HepG2 (cell line): ENCODE data around the gene BAMBI. TPM values are rescaled to one million over a fixed set of nuclear protein-coding genes. Genes with fewer than 3 reads are reported as not detected.

Experiments used
- AKAP8 ChIP-seq: sonication (generic); formaldehyde crosslinking; IDR thresholded peaks from 2 replicates; pipeline ENCODE4 v1.5.1; 2020; ENCODE audit warnings: mild to moderate bottlenecking, missing genetic modification reagents
- ARHGAP35 ChIP-seq: sonication (generic); formaldehyde crosslinking; IDR thresholded peaks from 2 replicates; pipeline ENCODE4 v1.9.0; 2022; ENCODE audit warnings: mild to moderate bottlenecking, inconsistent platforms, moderate library complexity, missing genetic modification reagents, borderline replicate concordance
- KMT2B ChIP-seq: IDR thresholded peaks from 2 replicates; pipeline ENCODE4 v1.6.1; 2016; ENCODE audit warnings: missing genetic modification reagents, missing compliant biosample characterization
- MBNL3 ChIP-seq: fragments of 250-450 bp; sonication (Bioruptor Pico); conservative IDR thresholded peaks from 2 replicates; pipeline ENCODE4 v1.8.0; 2022; ENCODE audit warnings: mild to moderate bottlenecking, inconsistent platforms
- PTBP1 ChIP-seq: fragments of 200-400 bp; formaldehyde crosslinking; IDR thresholded peaks from 2 replicates; pipeline ENCODE4 v1.6.1; 2018; ENCODE audit warnings: low read length, low read depth; ENCODE audit not compliant: poor library complexity, severe bottlenecking
- SAFB2 ChIP-seq: sonication (generic); formaldehyde crosslinking; IDR thresholded peaks from 2 replicates; pipeline ENCODE4 v1.5.1; 2020; ENCODE audit warnings: missing genetic modification reagents, low read depth, mild to moderate bottlenecking, borderline replicate concordance
- SRY ChIP-seq: sonication (generic); formaldehyde crosslinking; IDR thresholded peaks from 2 replicates; pipeline ENCODE4 v1.8.0; 2022; ENCODE audit warnings: mild to moderate bottlenecking, missing genetic modification reagents
- ZBTB20 ChIP-seq: sonication (generic); formaldehyde crosslinking; IDR thresholded peaks from 2 replicates; pipeline ENCODE4 v1.8.1; 2023; ENCODE audit warnings: missing genetic modification reagents, low read depth, mild to moderate bottlenecking, borderline replicate concordance
- ZFP41 ChIP-seq: sonication (generic); formaldehyde crosslinking; IDR thresholded peaks from 2 replicates; pipeline ENCODE4 v1.4.0; 2020; ENCODE audit warnings: mild to moderate bottlenecking, missing genetic modification reagents, borderline replicate concordance
- ZNF12 ChIP-seq: sonication (generic); formaldehyde crosslinking; IDR thresholded peaks from 2 replicates; pipeline ENCODE4 v1.5.0; 2020; ENCODE audit warnings: missing genetic modification reagents
- ZNF232 ChIP-seq: sonication (generic); formaldehyde crosslinking; IDR thresholded peaks from 2 replicates; pipeline ENCODE4 v1.4.0; 2020; ENCODE audit warnings: missing genetic modification reagents, borderline replicate concordance
- ZNF234 ChIP-seq: sonication (generic); formaldehyde crosslinking; conservative IDR thresholded peaks from 2 replicates; pipeline ENCODE4 v1.5.1; 2020; ENCODE audit warnings: mild to moderate bottlenecking, missing genetic modification reagents
- ZNF34 ChIP-seq: sonication (generic); formaldehyde crosslinking; IDR thresholded peaks from 2 replicates; pipeline ENCODE4 v1.4.0; 2020; ENCODE audit warnings: mild to moderate bottlenecking, missing genetic modification reagents, borderline replicate concordance
- ZNF510 ChIP-seq: sonication (generic); formaldehyde crosslinking; IDR thresholded peaks from 2 replicates; pipeline ENCODE4 v1.4.0; 2020; ENCODE audit warnings: low read depth, mild to moderate bottlenecking, missing genetic modification reagents
- ZNF569 ChIP-seq: sonication (generic); formaldehyde crosslinking; IDR thresholded peaks from 2 replicates; pipeline ENCODE4 v1.5.0; 2020; ENCODE audit warnings: mild to moderate bottlenecking, missing genetic modification reagents, moderate library complexity, borderline replicate concordance
- polyA plus RNA-seq, 8 experiments: library from polyadenylated mRNA; depleted of rRNA in 3 of 8; stranded (reverse) in 7 of 8; unstranded in 1 of 8; fragments of >200 nt; fragmentation: Illumina TruSeq in 4 of 8; extraction: Trizol in 4 of 8; gene quantifications; 2 replicates each; pipeline versions ENCODE4 v1.2.1 to v1.2.3, GENCODE V29; 2011 to 2016; ENCODE audit warnings: low read depth in 4 of 8, missing spikeins in 1 of 8, mixed read lengths in 1 of 8; ENCODE audit not compliant: insufficient read depth in 1 of 8
- total RNA-seq, 5 experiments: library from RNA; depleted of rRNA; stranded (reverse); fragments of >200 nt; fragmentation: Illumina TruSeq; extraction: Trizol; gene quantifications; 2 replicates each; pipeline ENCODE4 v1.2.3, GENCODE V29; 2016; ENCODE audit warnings: low read depth in 1 of 5
- TF ChIP-seq, protein P1 (sequence below): sonication (generic); formaldehyde crosslinking; IDR thresholded peaks from 2 replicates; pipeline ENCODE4 v1.4.0; 2020; ENCODE audit warnings: missing genetic modification reagents
- TF ChIP-seq, protein P2 (sequence below): sonication (generic); formaldehyde crosslinking; IDR thresholded peaks from 2 replicates; pipeline ENCODE4 v1.4.0; 2020; ENCODE audit warnings: missing genetic modification reagents, borderline replicate concordance
- TF ChIP-seq, protein P3 (sequence below): sonication (generic); formaldehyde crosslinking; IDR thresholded peaks from 2 replicates; pipeline ENCODE4 v1.4.0; 2020; ENCODE audit warnings: mild to moderate bottlenecking, missing genetic modification reagents
- TF ChIP-seq, protein P4 (sequence below): sonication (generic); formaldehyde crosslinking; IDR thresholded peaks from 2 replicates; pipeline ENCODE4 v1.4.0; 2020; ENCODE audit warnings: mild to moderate bottlenecking, missing genetic modification reagents, borderline replicate concordance

Gene BAMBI
- total and polyA plus RNA-seq, 2 of the 13 experiments (the other 11 are each of a cell fraction or from before 2014, with no cell fraction given), result 12.0 to 23.6 TPM

DNA sequence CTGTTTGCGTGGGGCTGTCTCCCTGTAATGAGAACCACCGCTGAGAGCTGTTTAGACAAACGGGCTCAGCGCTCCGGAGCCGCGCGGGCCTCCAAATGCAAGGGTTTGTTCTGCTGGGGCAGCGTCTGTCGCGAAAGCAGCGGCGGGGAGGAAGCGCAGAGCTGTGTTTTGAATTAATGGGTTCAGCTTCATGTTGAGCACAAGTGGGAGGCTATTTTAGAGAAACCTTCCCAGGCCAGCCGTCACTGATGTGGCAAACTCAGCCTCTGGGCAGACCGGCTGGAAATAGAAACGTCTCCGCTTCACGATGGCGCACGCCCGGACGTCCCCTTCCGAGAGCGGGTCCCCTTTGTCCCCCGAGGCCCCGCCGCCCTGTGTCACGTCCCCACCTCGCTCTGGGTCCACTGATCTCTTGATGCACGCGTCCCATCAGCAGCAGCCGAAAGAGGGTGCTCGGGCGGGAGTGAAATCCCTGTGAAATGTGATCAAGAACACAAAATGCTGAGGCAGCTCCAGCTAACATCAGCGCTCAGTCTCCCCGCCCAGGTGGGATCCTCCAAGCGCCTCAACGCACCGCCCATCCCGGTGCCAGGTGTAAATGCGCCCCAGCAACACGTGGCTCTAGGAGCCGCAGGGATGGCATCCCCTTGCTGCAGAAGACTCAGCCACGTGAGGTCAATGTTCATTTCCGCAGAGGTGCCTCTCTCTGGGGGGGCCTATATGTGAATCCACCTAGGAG, 44.9 kb downstream of the BAMBI start (continued):
- TF ChIP-seq, protein P1, sequence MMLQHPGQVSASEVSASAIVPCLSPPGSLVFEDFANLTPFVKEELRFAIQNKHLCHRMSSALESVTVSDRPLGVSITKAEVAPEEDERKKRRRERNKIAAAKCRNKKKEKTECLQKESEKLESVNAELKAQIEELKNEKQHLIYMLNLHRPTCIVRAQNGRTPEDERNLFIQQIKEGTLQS (CRISPR knock-in tag), result no peak
- no peak for TF ChIP-seq SAFB2 (CRISPR knock-in tag)
- TF ChIP-seq ZFP41, result 0 out of 2 replicates have a peak, but pooled peaks have one; percentile 59
- TF ChIP-seq KMT2B, result no peak
- TF ChIP-seq, protein P2, sequence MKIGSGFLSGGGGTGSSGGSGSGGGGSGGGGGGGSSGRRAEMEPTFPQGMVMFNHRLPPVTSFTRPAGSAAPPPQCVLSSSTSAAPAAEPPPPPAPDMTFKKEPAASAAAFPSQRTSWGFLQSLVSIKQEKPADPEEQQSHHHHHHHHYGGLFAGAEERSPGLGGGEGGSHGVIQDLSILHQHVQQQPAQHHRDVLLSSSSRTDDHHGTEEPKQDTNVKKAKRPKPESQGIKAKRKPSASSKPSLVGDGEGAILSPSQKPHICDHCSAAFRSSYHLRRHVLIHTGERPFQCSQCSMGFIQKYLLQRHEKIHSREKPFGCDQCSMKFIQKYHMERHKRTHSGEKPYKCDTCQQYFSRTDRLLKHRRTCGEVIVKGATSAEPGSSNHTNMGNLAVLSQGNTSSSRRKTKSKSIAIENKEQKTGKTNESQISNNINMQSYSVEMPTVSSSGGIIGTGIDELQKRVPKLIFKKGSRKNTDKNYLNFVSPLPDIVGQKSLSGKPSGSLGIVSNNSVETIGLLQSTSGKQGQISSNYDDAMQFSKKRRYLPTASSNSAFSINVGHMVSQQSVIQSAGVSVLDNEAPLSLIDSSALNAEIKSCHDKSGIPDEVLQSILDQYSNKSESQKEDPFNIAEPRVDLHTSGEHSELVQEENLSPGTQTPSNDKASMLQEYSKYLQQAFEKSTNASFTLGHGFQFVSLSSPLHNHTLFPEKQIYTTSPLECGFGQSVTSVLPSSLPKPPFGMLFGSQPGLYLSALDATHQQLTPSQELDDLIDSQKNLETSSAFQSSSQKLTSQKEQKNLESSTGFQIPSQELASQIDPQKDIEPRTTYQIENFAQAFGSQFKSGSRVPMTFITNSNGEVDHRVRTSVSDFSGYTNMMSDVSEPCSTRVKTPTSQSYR (CRISPR knock-in tag), result no peak
- no peak for TF ChIP-seq ZNF569 (CRISPR knock-in tag)
- TF ChIP-seq SRY (CRISPR knock-in tag), result no peak
- no peak for TF ChIP-seq MBNL3
- no peak for TF ChIP-seq ZNF232 (CRISPR knock-in tag)
- no peak for TF ChIP-seq PTBP1
- no peak for TF ChIP-seq ZNF234 (CRISPR knock-in tag)
- TF ChIP-seq, protein P3, sequence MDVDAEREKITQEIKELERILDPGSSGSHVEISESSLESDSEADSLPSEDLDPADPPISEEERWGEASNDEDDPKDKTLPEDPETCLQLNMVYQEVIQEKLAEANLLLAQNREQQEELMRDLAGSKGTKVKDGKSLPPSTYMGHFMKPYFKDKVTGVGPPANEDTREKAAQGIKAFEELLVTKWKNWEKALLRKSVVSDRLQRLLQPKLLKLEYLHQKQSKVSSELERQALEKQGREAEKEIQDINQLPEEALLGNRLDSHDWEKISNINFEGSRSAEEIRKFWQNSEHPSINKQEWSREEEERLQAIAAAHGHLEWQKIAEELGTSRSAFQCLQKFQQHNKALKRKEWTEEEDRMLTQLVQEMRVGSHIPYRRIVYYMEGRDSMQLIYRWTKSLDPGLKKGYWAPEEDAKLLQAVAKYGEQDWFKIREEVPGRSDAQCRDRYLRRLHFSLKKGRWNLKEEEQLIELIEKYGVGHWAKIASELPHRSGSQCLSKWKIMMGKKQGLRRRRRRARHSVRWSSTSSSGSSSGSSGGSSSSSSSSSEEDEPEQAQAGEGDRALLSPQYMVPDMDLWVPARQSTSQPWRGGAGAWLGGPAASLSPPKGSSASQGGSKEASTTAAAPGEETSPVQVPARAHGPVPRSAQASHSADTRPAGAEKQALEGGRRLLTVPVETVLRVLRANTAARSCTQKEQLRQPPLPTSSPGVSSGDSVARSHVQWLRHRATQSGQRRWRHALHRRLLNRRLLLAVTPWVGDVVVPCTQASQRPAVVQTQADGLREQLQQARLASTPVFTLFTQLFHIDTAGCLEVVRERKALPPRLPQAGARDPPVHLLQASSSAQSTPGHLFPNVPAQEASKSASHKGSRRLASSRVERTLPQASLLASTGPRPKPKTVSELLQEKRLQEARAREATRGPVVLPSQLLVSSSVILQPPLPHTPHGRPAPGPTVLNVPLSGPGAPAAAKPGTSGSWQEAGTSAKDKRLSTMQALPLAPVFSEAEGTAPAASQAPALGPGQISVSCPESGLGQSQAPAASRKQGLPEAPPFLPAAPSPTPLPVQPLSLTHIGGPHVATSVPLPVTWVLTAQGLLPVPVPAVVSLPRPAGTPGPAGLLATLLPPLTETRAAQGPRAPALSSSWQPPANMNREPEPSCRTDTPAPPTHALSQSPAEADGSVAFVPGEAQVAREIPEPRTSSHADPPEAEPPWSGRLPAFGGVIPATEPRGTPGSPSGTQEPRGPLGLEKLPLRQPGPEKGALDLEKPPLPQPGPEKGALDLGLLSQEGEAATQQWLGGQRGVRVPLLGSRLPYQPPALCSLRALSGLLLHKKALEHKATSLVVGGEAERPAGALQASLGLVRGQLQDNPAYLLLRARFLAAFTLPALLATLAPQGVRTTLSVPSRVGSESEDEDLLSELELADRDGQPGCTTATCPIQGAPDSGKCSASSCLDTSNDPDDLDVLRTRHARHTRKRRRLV (CRISPR knock-in tag), result no peak
- TF ChIP-seq ZNF12 (CRISPR knock-in tag), result no peak
- no peak for TF ChIP-seq ARHGAP35 (CRISPR knock-in tag)
- TF ChIP-seq ZNF510, result no peak
- no peak for TF ChIP-seq AKAP8 (CRISPR knock-in tag)
- no peak for TF ChIP-seq ZBTB20 (CRISPR knock-in tag)
- TF ChIP-seq, protein P4, sequence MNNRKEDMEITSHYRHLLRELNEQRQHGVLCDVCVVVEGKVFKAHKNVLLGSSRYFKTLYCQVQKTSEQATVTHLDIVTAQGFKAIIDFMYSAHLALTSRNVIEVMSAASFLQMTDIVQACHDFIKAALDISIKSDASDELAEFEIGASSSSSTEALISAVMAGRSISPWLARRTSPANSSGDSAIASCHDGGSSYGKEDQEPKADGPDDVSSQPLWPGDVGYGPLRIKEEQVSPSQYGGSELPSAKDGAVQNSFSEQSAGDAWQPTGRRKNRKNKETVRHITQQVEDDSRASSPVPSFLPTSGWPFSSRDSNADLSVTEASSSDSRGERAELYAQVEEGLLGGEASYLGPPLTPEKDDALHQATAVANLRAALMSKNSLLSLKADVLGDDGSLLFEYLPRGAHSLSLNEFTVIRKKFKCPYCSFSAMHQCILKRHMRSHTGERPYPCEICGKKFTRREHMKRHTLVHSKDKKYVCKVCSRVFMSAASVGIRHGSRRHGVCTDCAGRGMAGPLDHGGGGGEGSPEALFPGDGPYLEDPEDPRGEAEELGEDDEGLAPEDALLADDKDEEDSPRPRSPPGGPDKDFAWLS, result no peak
- no peak for TF ChIP-seq ZNF34
